Measurements from ENCODE around the gene DNM3.

- TF ChIP-seq CTCF (IDR thresholded peaks at IDR 0.05; ENCODE audit: control extremely low read depth in 1 of 3, insufficient read depth in 1 of 3, low read depth in 1 of 3, low read length in 3 of 3) (peak; percentile 24 to 46 (median 35)), POLR2A (IDR thresholded peaks at IDR 0.05; ENCODE audit: control extremely low read depth in 1 of 2, low read depth in 2 of 2, low read length in 2 of 2) (no peak), EZH2 (IDR thresholded peaks at IDR 0.05; ENCODE audit: low read depth, low read length, severe bottlenecking) (no peak), POLR2AphosphoS5 (IDR thresholded peaks at IDR 0.05; ENCODE audit: low read depth, low read length) (no peak), CBX5 (IDR thresholded peaks at IDR 0.05; ENCODE audit: low read depth, low read length) (no peak), RAD21 (IDR thresholded peaks at IDR 0.05 in 1 of 2, conservative IDR thresholded peaks at IDR 0.05 in 1 of 2; ENCODE audit: low read depth in 2 of 2, low read length in 2 of 2) (peak; percentile 23 to 41; a peak in 1 of 4 replicates), RXRA (IDR thresholded peaks at IDR 0.05; ENCODE audit: insufficient read depth, low read depth, low read length) (no peak), CEBPB (IDR thresholded peaks at IDR 0.05; ENCODE audit: low read depth, low read length) (no peak)
Observed at GRCh38 chr1:171985639-171986038, 144.3 kb downstream of the DNM3 start.

Measured in H1 (cell line).